Ascending aorta (tissue), 2 donors: ENCODE data around the gene GPR4. TPM values are rescaled to one million over a fixed set of nuclear protein-coding genes. Genes with fewer than 3 reads are reported as not detected.

Experiments used
- DNase-seq, 2 donors: peaks; one replicate each; pipeline ENCODE4 v3.0.0-alpha.2; 2019; ENCODE audit warnings: low spot score in 2 of 2
- H3K27ac ChIP-seq, 2 donors: fragments of 200-600 bp; sonication (generic); one replicate each; pipeline ENCODE4 v1.5.1; 2016 to 2017; ENCODE audit warnings: mild to moderate bottlenecking in 1 of 2
- H3K27me3 ChIP-seq: fragments of 200-600 bp; sonication (generic); one replicate; pipeline ENCODE4 v1.5.1; 2017
- H3K36me3 ChIP-seq, 2 donors: fragments of 200-600 bp; sonication (generic); one replicate each; pipeline ENCODE4 v1.5.1; 2016
- H3K4me1 ChIP-seq, 2 donors: fragments of 200-600 bp; sonication (generic); one replicate each; pipeline ENCODE4 v1.5.1; 2016 to 2017; ENCODE audit warnings: mild to moderate bottlenecking in 1 of 2
- H3K4me3 ChIP-seq, 2 donors: fragments of 200-600 bp; sonication (generic); one replicate each; pipeline ENCODE4 v1.5.1; 2016 to 2017; ENCODE audit warnings: mild to moderate bottlenecking in 1 of 2
- H3K9me3 ChIP-seq, 2 donors: fragments of 200-600 bp; sonication (generic); one replicate each; pipeline ENCODE4 v1.5.1; 2016
- CTCF ChIP-seq, 3 experiments: fragments of 200-600 bp in 2 of 3; fragments of 450-650 bp in 1 of 3; sonication (generic) in 2 of 3; IDR thresholded peaks; one replicate each; pipeline ENCODE4 v1.5.1; 2016 to 2019; ENCODE audit warnings: antibody characterized with exemption in 3 of 3, mild to moderate bottlenecking in 1 of 3, moderate library complexity in 1 of 3
- intact Hi-C: fragments of 100-400 bp; cut with DNase I; formaldehyde crosslinking; loops from one replicate; pipeline ENCODE4 v1.15.1; 2023
- total RNA-seq: library from RNA; depleted of rRNA; stranded (reverse); fragments of >200 nt; gene quantifications from one replicate; pipeline ENCODE4 v1.1.0, GENCODE V29; 2016

GPR4 gene
- total RNA-seq, 1 donor from 2014 or later, result 14.0 TPM

GRCh38 chr19:45591004-45591637 is 10.9 kb downstream of the GPR4 start:
- no peak for DNase-seq
- no peak overlapping the region for H3K4me3 ChIP-seq
- no peaks in the 10 kb centered on the region for H3K36me3 ChIP-seq
- intact Hi-C loops, result no loop called here
- no peaks in the 10 kb centered on the region for H3K9me3 ChIP-seq
- H3K27me3 ChIP-seq, result no peaks in the 10 kb centered on the region
- peak in 2 of 3 experiments; percentile 9 to 24 for TF ChIP-seq CTCF (IDR thresholded peaks at IDR 0.05)
- no peak overlapping the region for H3K27ac ChIP-seq
- H3K4me1 ChIP-seq, result no peaks in the 10 kb centered on the region

- no peak for TF ChIP-seq CTCF (IDR thresholded peaks at IDR 0.05)
- Histone ChIP-seq H3K36me3 (no peaks in the 10 kb centered on the region), H3K27ac (no peak overlapping the region), H3K4me1 (peaks cover 0 to under 1% of the 10 kb centered on the region in 2 donors), H3K27me3 (no peaks in the 10 kb centered on the region), H3K9me3 (no peaks in the 10 kb centered on the region), H3K4me3 (no peak overlapping the region)
- intact Hi-C loops, result no loop called here
- no peak for DNase-seq
Observed at GRCh38 chr19:45590300-45591003, 11.6 kb downstream of the GPR4 start.

GRCh38 chr19:45589768-45590167 is 12.2 kb downstream of the GPR4 start:
- intact Hi-C loops, result loop anchor here (10.0 kb wide), 1 partner anchor 405 kb away; the partner anchor contains the start of gene CCDC61
- no peak for DNase-seq
- Histone ChIP-seq H3K9me3 (no peaks in the 10 kb centered on the region), H3K27me3 (no peaks in the 10 kb centered on the region), H3K4me3 (no peak overlapping the region), H3K27ac (no peak overlapping the region), H3K36me3 (no peaks in the 10 kb centered on the region), H3K4me1 (peaks cover 0 to 5% of the 10 kb centered on the region in 2 donors)
- no peak for TF ChIP-seq CTCF (IDR thresholded peaks at IDR 0.05)

- H3K36me3 ChIP-seq, result no peaks in the 10 kb centered on the region
- H3K9me3 ChIP-seq, result no peaks in the 10 kb centered on the region
- intact Hi-C loops, result loop anchor here (10.0 kb wide), 1 partner anchor 407 kb away; the partner anchor contains the start of gene CCDC61
- no peaks in the 10 kb centered on the region for H3K27me3 ChIP-seq
- no peak overlapping the region for H3K27ac ChIP-seq
- peaks cover 0 to 10% of the 10 kb centered on the region in 2 donors for H3K4me1 ChIP-seq
- no peak overlapping the region for H3K4me3 ChIP-seq
- DNase-seq, result no peak
- TF ChIP-seq CTCF (IDR thresholded peaks at IDR 0.05), result no peak
Observed at GRCh38 chr19:45587873-45588272, 14.1 kb downstream of the GPR4 start.

- Histone ChIP-seq H3K4me3 (peak overlapping the region; percentile 67), H3K27ac (peak overlapping the region; percentile 95 to 97), H3K4me1 (peaks cover 0 to 10% of the 10 kb centered on the region in 2 donors), H3K27me3 (no peaks in the 10 kb centered on the region), H3K36me3 (no peaks in the 10 kb centered on the region), H3K9me3 (no peaks in the 10 kb centered on the region)
- intact Hi-C loops, result loop anchor here (2.0 to 10.0 kb wide), 3 partner anchors 58 to 410 kb away; partner anchors contain the start of genes CCDC61 and ERCC1
- TF ChIP-seq CTCF (IDR thresholded peaks at IDR 0.05), result no peak
- no peak for DNase-seq
Observed at GRCh38 chr19:45585158-45585577, 16.8 kb downstream of the GPR4 start.
